NCI-H446 (cell line): Measurements from ENCODE around the gene WDR27.
"Not testable (repeated sequence)": the region's sequence is repeated elsewhere in the genome, so short reads cannot be mapped to it uniquely, and the experiment has no call there.

Experiments used
- DNase-seq, 2 experiments: peaks; one replicate each; lab custom pipeline; 2025; lab: John Stamatoyannopoulos, UW

WDR27 gene

DNA sequence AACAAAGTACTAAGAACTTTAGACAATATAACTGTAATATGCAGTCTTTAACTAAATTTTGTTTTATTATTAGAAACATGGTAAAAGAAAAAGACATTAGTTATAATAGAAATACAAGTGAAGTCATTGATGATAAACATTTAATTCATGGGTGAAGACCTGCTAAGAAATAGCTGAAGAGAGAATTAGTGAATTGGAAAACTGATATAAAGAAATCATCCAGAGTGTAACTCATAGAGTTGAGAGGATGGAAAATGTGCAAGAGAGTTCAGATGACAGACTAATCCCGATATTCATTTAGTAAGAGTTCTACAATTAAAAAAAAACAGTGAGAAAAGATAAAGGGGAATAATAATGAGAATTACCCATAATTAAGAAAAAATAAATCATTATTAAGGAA, 227.5 kb downstream of the WDR27 start:
- no peak for DNase-seq

DNA sequence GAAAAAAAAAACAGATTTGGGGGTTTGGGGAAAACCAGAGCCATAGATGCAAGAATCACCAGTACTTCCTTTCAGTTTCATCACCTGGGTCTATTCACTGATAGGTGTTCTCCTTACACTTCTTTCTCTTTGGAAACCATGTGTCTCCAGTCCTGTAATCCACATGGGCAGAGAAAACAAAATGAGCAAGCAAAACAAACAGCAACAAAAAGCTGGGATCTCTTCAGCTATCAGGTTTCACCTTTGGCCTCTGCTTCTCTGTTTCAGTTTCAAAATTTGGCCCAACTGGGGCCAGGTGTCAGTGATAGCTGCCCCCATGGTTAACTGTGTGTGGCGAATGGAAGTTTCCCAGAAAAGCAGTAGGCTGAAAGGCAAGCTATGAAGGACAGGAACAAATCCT, 228.2 kb downstream of the WDR27 start:
- no peak for DNase-seq

DNA sequence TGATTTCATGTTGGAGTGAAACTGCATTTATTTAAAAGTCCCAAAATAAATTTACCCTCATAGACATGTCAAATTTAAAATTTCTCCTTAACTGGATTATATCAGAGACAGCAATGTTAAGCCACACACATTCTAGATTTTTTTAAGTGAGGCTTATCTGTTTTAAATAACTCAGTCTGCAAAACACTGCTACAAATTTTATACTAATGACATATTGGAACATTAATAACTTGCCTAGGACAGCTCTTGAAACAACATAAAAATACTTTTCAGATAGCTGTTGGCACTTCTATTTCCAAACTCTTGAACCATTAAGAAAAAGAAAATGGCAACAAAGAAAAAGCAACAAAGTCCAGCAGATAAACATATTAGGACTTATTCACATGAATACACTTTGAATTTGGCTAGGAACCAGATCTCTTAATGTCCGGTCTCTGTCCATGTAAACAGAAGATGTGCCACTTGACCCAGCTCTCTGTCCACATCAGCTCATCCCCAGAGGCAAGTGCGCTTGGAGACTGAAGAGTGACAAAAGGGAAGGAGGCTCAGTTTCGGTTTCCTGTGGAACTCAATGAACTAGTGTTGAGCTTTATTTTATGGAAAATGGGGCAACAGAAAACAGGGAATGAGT, 228.9 kb downstream of the WDR27 start:
- DNase-seq: no peak

DNA sequence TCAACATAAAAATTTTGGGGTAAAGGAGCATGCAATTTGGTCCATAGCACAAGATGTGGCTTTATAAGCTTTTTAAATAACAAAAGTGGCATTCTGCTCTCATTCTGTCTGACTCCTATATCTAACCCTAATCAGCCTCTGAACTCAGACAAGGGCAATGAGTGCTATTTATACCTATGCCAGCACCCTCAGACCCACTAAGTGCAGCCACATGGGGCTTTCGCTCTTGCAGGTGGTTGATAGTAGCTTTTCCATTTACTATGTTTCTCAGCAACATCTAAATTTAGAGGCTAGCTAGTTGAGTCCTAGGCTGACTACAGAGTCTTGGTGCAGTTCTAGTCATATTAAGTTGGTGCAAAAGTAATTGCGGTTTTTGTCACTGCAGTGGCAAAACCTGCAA, 231.0 kb downstream of the WDR27 start:
- no peak for DNase-seq

DNA sequence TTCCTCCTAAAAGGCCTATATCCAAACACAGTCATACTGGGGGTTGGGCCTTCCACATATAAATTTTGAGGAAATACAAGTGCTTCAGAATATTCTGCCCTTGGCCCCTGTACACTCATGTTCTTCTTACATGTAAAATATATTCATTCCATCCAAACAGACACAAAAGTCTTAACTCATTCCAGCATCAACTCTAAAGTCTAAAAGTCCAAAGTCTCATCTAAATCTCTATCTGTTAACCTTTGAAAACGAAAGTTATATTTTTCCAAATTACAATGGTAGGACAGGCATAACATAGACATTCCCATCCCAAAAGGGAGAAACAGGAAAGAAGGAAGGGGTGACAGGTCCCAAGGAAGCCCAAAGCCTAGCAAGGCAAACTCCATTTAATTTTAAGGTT, 232.8 kb downstream of the WDR27 start:
- no peak for DNase-seq

DNA sequence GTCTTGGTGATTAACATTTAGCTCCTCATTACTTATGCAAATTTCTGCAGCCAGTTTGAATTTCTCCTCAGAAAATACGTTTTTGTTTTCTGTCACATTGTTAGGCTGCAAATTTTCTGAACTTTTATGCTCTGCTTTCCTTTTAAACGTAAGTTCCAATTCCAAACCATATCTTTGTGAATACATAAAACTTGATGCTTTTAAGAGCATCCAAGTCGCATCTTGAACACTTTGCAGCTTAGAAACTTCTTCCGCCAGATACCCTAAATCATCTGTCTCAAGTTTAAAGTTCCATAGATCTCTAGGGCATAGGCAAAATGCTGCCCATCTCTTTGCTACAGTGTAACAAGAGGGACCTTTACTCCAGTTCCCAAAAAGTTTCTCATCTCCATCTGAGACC, 234.1 kb downstream of the WDR27 start:
- not testable (repeated sequence) for DNase-seq

DNA sequence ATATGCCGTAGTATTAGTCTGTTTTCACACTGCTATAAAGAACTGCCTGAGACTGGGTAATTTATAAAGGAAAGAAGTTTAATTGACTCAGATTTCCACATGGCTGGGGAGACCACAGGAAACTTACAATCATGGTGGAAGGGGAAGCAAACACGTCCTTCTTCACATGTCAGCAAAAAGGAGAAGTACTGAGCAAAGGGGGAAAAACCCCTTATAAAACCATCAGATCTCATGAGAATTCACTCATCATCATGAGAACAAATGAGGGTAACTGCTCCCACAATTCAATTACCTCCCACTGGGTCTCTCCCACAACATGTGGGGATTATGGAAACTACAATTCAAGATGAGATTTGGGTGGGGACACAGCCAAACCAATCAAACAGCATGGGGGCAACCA, 235.6 kb downstream of the WDR27 start:
- DNase-seq: not testable (repeated sequence)

DNA sequence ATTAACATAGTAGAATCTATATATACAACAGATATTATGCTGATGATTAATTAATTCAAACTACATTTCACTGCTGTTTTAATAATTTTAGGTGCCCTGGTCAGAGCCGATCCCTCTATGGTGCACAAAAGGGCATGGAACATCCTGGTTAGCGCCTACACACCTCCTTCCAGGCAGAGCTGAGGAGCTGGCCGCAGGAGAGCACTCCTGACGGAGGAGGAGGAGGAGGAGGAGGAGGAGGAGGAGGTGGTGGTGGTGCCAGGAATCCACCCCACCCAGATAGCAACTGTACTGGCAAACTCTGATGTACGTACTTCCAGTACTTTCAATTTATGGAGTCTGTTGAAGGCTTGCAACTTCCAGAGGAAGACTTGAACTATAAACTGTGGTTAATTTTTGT, 244.1 kb downstream of the WDR27 start:
- no peak for DNase-seq

DNA sequence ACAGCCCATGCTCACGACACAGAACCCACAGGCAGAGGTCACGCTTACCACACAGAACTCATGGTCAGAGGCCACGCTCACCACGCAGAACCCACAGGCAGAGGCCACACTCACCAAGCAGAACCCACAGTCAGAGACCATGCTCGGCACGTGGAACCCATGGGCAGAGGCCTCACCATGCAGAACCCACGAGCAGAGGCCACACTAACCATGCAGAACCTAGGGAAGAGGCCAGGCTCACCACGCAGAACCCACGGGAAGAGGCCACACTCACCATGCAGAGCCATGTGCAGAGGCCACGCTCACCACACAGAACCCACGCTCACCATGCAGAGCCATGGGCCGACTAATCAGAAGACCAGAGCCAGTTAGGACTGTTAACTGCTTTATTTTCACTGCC, 245.0 kb downstream of the WDR27 start:
- no peak for DNase-seq

DNA sequence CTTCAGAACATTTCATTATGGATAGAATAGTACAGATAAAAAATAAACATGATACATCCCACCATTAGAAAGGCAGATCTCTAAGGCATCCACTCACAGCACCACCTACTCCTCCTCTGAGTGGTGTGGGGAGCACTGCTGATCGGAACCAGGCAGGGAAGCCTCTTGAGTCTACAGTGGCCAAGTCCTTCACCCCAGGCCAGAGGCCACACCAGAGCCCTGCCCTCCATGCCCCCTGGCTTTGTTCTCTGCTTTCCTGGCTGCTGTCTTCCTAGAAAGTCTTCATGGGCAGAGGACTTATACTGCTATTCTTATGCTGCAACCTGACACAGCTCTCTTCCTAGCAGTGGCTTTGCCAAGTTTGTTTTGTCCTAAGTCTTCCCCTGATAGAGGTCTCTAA, 246.4 kb downstream of the WDR27 start:
- no peak for DNase-seq

DNA sequence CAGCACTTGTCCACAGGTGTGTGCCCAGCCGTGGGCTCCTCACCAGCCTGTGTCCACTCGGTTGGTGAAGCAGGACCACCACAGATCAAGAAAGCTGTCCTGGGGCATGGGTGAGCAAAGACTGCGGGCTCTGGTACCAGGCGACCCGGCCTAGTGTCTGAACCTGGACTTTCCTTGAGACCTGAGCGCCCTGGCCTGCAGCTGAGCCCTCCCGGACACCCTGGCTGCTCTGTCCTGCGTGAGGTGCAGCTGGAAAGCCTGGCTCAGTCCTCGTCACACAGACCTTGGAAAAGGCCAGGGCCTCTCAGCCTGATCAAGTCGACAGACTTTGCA, 247.0 kb downstream of the WDR27 start:
- no peak for DNase-seq

DNA sequence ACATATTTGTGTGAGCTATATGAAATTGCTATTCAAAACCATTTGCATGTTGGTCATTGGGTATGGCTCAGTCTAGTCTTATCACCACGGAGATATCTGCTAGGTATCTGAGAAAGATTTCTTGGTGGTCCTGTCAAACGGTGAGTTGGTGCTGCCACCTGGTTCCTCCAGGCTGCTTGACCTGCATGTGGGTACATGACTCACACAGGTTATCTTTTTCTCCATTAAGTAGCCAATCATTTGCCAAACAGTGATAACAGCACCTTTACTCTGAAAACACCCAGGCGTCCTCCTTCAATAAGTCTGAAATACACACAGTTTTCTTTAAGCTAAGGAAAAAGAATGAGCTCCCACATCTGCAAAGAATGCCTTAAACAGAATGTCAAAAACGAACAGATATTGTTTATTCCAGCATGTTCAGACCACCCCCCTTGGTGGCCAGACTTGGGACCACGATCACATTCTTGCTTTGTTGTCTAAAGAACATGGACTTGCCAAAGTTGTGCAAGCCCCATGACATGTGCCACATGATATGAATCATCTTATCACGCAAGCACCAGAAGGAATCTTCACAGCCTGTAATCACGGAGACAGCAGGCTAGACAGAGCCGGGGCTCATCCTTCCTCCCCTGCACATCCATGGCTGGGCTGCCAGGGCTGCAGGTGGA, 247.5 kb downstream of the WDR27 start:
- no peak for DNase-seq

DNA sequence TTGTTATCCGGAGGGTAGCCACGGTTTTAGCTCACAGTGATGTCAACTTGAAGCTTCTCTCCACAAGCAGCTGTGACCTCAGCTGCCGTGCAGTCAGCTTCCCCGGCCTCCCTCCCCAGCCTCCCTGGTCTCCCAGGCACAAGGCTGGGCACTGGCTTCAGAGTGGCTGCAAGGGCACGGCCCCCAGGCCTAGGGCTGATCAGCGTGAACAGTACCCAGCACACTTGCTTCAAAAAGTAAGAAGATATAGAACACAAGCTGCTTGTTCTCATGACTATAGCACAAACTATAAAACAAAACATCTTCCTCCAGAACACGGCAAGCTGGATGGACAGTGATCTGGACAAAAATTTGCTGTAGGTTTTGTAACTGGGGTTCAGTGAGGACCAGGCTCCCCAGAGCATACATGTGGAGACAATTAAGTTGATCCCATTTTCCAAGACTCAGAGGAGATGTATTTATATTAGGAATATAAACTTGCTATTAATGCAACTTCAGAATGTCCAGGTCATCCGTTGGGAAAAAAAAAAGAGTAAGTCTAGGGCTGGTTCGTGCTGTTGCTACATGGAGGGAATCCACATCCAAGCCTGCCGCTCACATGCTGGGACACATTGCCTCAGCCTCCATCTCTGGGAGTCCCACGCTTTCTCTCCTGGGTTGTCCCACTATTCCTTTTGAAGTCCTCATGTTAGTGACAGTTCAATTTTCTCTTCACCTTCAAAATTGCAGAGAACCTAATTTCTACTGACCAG, 248.8 kb downstream of the WDR27 start:
- DNase-seq: no peak

DNA sequence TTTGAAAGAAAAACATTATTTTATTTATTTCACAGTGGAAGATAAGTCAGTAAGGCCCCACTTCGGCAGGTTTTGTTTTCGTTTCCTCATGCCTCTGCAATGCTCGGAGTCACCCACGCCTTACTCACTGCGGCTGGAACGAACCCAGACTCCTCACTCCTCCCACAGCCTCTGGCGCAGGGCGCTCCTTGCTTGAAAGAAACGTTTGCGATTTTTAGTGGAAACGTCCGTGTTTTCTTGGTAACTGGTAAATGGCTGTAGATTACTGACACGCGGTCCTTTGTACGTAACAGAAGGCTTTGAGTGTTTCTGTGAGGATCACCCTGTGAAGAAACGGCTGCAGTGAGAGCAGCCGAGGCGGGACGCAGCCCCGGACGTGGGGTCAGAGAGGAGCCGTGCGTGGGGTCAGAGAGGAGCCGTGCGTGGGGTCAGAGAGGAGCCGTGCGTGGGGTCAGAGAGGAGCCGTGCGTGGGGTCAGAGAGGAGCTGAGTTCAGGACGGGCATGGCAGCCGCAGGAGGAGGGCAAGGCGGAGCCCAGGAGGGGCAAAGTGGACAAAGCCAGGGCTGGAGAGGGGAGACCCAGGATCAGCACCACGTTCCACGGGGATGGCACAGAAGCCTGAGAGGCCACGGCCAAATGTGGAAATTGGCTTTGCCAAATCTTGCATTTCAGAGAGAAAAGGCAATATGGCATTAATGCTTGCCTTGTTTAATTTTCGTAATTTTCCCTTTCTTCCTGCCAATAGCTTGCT, 249.5 kb downstream of the WDR27 start:
- no peak for DNase-seq

DNA sequence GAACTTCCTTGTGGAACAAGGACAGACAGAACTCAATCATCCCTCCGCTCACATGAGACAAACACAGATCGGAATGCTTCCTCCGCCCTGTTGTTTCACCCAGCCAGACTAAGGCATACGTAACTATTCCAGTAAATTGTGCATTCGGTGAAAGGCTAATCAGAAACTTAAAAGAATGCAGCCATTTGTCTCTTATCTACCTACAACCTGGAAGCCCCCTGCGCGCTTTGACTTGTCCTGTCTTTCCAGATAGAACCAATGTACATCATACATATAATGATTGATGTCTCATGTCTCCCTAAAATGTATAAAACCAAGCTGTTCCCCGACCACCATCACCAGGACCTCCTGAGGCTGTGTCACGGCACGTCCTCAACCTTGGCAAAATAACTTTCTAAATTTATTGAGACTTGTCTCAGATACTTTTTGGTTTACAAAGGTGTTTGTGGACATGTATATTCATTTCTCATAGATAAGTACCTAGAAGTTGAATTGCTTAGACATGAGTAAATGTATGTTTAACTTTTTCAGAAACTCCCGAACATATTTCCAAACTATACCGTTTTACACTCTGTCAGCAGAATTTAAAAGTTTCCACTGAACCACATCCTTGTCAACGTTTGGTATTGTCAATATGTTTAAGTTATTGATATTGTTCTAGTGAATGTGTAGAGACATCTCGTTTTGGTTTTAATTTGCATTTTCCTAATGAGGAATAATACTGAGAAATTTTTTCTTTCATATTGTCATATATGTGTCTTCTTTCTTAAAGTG, 250.6 kb downstream of the WDR27 start:
- no peak for DNase-seq

DNA sequence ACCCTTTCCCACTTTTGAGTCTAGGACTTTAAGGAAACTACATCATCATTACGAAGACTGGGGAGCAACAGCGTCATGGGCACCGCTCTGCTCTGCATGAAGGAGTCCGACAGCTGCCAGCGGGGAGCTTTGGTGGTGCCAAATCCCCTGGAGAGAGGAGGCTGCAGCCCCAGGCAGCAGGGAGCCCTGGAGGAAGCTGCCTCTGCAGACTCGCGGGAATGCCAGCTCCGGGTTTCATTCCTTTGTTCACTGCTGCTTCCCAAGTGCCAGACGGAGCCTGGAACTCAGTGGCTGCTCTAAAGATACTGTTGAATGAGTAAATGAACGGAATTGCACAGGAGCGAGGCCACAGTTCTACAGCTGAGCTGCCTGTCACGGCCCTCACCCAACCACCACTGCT, 251.7 kb downstream of the WDR27 start:
- no peak for DNase-seq

DNA sequence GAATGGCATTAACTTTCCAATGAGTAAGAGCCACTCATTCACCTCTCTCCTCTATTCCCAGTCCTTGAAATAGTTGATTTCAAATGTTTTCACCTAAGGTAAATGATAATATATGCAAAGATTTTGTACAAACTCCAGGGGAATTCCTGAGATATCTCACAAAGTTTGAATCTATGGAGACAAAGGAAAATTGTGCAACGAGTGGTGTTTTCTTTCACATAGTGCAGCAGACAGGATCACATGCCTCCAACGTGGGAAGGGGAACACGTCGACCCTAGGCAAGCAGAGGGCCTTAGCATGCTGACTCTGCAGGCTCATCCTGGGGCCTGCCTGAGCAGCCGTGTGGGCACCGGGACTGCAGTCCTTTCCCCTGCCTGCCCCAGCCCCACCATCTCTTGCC, 252.6 kb downstream of the WDR27 start:
- no peak for DNase-seq

DNA sequence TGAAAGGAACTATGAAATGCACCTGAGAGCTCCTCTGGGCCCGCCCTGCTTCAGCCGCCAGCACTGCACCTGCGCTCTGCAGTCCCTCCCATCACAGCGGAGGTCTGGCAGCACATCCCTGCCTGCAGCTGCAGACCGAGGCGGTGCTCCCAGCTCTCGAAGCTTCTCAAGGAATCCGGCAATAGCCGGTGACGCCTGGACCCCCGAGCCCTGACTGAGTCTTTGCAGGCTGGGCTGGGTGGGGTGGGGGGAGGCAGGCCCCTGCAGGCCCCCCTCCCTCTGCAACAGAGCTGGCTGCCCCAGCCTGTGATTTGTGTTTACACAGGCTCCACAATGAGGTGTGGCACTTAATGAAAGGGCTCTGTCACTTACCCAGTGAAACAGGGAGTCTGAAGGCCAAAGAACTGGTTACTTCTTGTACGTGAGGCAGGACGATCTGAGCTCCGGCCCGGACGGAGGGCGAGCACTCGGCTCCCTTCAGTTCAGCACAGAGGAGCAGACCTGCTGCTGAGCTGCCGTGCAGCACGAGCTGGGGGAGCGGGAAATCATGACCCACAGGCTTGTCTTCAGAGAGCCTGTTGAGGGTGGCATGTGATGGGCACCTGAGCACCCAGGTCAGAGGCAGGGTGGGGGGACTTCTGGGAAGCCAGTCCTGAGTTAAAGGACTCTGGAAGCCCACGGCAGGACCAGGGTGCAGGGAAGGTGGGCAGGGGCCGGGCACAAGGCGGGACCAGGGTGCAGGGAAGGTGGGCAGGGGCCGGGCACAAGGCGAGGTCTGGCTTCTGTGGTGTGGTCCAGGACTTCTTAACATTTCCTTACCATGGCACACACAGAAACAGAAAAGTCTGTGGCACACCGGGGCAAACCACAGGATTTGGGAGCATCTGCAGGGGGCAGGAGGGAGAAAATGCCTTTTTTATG, 255.9 kb downstream of the WDR27 start:
- DNase-seq: no peak

DNA sequence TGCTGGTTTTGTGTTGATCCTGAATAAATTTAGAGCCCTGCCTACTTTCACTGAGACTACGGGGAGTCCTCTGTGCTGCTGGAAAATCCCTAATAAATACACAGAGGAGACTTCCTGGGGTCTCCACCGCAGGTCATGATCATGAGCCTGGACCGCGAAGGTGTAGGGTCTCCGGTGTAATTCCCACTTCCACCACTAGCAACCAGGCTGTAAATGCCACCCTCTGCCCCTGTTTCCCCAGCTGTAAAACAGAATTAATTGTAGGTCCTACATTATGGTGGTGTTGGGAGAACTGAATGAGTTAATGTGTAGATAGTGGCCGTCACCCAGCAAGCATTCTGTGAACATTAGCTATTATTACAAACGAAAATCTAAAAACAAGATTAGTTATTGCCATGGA, 256.6 kb downstream of the WDR27 start:
- no peak for DNase-seq

DNA sequence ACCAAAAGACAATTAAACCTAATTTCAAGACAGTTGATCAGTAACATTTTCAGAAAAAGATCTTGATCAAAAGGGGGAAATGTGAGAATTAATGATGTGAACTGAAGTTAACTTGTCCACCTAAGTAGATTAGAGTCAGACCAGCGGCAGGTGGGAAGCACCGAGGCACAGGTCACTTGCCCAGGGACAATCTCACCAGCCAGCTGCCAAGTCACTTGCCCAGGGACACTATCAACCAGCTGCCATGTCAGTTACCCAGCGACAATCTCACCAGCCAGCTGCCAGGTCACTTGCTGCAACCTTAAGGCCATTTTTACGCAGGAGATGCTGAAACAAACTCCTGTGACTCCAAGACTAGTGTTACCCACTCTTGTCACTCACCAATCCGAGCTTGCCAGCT, 260.5 kb downstream of the WDR27 start:
- DNase-seq: no peak

DNA sequence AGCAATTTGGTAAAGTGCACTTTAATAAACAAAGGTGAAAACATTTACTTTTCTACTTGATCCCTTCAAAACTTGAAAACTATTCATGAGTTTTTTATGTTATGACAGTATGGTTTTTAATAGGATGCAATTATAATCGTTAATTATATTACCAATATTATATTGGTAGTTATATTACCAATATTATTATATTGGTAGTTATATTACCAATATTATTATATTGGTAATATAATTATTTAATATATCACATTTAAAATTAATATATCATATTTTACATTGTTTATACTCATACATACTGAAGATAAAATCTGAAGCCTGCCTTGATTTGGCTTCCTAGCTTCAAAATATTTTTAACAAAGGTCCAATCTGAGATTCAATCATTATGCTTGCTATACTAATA, 262.1 kb downstream of the WDR27 start:
- DNase-seq: no peak
